KBM-7 (cell line): ENCODE results near the gene ASCL5.
"Not testable (repeated sequence)": the region's sequence is repeated elsewhere in the genome, so short reads cannot be mapped to it uniquely, and the experiment has no call there.

ENCODE experiments used
- DNase-seq: peaks from one replicate; pipeline ENCODE4 v3.0.0-alpha.2; 2015
- in situ Hi-C: fragments of 300-500 bp; cut with MboI; formaldehyde crosslinking; loops from 2 replicates; pipeline ENCODE4 v1.14.3; 2020; ENCODE audit warnings: low sequenced_read_pairs, low pct_unique_long_range_greater_than_20kb, mixed read lengths

Gene ASCL5

GRCh38 chr1:201126832-201127754 lies at the start of gene ASCL5:
Gene ASCL5, minus strand, starts transcription at chr1:201127184. Its CDS starts 11,812 bp downstream, at chr1:201115372.
- DNase-seq, result no peak
- in situ Hi-C loops, result no loop called here

DNA sequence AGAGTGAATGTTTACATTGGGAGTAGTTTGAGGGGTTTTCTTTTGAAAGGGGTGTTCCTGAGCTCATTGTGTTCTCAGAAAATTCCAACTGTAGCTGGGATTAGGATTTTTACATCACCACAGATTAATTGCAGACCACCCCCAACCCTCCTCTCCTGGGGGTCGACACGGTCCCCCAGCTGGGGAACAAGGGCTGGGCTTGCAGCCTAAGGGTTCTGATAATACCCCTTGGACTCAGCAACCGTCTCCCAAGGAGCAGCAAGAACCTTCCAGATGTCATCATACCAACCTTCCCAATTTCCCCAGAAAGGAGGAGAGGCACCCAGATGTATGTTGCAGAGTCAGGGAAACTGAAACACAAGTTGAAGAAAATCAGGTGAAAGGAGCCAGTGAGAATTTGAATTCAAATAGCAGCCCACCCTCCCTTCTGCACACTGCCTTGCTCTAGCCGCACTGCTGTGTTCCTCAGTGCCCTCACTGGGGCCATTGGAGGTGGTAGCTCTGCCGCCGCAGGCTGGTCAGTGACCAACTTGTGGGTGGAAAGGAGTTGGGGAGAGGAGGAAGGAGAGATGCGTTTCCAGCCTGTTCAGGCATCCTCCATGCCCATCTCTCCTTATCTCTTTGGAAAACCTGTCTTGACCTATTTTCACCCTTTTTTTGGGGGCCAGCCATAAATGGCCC lies 49.0 kb upstream of the ASCL5 start:
- DNase-seq, result no peak
- in situ Hi-C loops, result no loop called here

DNA sequence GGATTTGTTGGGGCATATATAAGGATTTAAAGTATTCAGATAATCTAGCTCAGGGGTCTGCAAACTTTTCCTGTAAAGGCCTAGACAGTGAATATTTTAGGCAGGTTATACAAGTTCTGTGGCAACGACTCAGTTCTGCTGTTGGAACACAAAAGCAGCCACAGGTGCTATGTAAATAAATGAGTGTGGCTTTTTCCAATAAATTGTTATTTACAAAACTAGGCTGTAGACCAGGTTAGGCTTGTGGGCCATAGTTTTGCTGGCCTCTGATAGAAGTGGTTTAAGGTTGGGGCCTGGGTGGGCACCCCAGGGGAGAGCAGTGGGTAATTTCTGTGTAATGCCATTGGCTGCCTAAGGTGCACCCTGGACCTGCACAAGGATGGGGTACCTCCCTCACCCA lies 46.8 kb upstream of the ASCL5 start:
- DNase-seq, result no peak
- in situ Hi-C loops, result no loop called here

DNA sequence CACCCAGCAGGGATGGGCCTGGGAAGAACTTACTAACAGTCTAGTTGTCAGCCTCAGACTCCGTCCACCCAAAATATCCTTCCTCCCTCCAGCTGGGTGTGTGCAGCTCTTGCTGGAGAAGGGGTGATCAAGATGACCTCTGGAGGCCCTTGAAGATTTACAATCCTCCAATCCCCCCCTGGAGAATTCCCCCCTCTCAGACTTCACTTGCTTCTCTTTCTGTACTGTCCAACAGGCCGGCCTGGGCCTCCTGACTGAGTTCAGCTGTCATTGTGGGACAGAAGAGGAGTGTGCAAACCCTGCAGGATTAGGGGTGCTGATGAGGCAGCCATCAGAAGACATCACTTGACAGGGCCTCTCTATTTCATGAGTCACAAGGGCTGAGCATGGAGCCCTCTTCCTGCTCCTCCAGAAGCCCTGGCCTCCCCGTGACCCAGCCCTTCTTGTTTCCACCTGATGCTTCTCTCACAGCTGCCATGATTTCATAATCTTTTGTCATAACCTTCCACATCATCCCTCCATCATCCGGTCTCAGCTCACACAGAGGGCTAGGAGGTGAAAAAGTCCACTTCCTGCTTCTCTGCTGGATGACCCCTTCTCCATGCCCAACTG lies 46.1 kb upstream of the ASCL5 start:
- in situ Hi-C loops, result no loop called here
- DNase-seq, result no peak

DNA sequence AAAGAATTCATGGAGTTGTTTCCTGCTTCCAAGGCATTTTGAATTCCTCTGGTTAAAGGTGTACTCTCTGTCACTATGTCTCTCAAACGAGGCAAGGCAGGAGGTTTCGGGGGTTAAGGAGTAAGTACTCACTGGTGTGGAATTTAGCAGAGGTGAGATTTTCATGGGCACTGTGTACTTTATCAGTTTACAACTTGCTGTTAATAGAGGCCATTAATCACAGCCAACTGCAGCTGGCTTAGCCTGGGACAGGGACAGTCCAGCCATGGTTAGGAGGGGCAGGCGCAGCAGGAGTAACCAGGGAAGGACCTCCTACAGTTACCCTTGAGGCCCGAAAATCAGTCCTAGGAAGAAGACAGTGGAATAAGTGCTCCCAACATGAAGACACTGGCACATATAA lies 45.3 kb upstream of the ASCL5 start:
- in situ Hi-C loops, result no loop called here
- DNase-seq, result no peak

DNA sequence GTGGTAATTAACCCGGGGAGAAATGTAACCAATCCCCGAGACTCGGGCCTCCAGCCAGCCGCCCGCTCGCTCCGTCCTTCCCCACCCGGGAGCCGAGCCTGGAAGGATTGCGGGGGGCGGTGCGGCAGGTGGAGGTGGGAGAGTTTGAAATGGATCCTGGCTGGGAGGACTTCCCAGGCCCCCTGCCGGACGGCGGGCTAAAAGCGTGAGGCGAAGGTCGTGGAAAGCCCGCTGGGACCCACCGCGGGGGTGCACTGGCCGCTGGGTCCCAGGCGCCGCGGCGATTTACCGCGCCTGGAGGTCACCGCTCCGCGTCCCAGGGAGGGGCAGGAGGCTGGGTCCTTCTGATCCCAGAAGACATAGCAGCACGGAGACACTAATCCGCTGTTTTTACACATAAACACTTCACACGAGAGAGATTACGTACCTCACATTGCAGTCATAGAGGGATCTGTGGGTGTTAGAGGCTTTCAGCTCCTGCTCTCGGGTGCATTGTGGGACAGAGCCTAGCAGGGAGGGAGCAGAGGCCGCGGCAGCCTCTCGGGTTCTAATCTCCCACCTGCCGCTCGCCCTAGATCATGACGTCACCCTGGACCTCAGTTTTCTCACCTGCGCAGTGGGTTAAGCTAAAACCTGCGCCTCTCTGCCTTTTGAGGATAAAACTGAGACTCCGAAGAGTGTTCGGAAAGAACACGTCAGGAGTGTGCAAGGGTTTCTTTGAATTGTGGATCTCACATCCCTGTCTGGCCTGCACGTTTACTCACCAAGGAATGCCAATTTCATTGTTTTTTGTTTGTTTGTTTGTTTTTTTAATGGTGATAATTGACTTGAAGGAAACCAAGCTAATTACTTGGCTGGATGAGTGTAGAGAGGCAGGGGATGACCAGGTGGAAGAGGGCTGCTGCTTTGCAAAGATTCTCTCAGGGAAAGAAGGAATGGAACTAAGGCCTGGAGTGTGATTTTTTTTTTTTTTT lies 44.4 kb upstream of the ASCL5 start:
- DNase-seq, result peak; percentile 36
- in situ Hi-C loops, result no loop called here

DNA sequence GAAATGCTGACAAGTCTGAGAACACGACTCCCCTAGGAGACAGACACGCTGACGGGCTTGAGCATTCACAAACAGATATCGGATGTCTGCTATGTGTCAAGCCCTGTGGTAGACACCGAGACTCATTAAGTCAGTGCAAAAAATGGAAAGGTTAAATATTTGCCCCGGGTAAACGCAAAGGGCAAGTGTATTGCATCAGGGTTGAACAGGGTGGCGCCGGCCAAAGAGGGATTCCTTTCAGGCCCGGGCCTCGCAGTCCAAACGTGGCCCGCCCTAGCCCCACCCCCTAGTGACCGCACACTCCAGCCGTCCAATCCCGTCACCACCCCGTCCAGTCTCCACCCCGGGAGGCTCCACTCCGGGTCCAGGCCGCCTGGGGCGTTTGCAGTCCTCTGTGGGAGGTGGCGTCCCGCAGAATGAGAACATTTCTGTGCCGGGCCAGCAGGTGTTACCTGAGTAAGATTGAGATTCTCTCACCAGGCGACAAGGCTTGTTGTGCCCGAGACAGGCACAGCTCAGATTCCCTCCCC lies 43.6 kb upstream of the ASCL5 start:
- DNase-seq, result peak; percentile 85
- in situ Hi-C loops, result no loop called here

- in situ Hi-C loops, result no loop called here
- no peak for DNase-seq
Measured at GRCh38 chr1:201169971-201170532, 43.1 kb upstream of the ASCL5 start.

DNA sequence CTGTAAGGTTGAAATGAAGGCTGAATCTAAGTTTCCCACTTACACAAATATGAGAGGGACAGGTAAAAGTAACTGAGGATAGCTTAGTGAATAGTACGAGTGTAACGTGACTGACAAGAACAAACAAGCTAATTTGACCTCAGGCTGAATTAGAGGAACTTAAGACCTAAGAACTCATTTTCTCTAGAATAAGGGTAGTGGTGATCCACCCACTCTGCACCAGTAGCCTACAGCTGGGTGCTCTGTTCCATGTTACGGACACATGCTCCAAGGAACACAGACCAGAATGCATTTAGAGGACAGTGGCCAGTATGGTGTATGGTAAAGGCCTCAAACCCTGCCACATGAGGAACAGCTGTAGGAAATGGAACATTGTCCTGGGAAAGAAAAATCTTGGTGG lies 42.2 kb upstream of the ASCL5 start:
- DNase-seq, result no peak
- in situ Hi-C loops, result no loop called here

DNA sequence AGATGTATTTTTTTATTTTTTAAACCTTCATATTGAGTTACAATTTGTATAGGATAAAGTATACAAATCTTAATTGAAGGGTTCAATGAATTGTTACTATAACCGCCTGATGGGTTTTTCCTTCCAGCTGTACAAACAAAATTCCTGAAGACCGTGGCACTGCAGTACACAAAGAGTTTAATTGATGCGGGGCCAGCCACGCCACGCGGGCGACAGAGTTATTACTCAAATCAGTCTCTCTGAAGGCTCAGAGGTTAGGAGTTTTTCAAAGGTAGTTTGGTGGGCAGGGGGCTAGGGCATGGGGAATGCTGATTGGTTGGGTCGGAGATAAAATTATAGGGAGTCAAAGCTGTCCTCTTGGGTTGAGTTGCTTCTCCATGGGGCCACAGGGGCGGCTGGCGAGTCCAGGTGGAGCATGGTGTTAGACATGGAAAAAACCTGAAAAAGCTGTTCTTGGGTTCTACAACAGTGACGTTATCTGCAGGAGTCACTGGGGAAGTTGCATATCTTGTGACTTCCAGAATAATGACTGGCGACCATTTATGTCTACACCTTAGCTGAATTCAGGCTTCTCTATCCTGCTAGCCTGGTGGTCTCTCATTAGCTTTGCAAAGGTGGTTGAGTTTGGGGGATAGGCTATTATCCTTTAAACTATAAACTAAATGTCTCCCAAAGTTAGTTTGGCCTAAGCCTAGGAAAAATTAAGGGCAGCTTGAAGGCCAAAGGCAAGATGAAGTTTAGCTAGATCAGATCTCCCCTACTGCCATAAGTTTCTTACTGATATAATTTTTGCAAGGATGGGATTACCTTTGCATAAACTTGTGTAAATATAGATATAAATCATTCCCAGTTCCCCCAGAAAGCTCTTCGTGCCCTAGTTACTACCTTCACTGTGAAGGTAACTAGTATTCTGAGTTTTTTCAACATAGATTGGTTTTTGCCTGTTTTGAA lies 40.3 kb upstream of the ASCL5 start:
- in situ Hi-C loops, result no loop called here
- no peak for DNase-seq

DNA sequence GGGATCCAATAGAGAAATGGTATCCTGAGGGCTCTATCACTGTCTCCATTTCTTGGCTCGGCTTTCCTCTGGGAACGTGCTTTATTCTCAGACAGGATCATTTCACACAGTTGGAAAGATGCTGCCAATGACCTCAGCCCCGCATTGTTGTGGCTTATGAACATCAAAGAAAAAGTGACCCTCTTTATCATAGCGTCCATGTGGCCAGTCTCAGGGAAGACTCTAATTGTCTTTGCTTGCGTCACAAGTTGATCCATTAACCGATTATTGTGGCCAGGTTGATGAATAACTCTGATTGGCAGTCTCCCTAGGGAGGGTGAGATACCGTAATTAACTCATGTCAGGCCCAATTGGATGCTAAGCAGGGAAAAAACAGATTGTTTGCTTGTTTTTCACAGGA lies 37.7 kb upstream of the ASCL5 start:
- DNase-seq, result no peak
- in situ Hi-C loops, result no loop called here

DNA sequence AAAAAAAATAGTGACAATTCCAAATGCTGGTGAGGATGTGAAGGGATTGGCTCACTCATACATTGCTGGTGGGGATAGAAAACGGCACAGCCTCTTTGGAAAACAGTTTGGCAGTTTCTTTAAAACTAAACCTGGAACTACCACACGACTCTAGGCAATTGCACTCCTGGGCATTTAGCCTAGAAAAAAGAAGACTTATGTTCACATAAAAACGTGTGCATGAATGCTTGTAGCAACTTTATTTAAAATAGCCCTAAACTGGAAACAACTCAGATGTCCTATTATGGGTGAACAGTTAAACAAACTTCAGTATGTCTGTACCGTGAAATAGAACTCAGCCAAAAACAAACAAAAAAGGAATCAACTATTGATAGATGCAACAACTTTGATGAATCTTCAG lies 36.7 kb upstream of the ASCL5 start:
- DNase-seq, result no peak
- in situ Hi-C loops, result no loop called here

- DNase-seq, in situ Hi-C loops: not testable (repeated sequence)
Measured at GRCh38 chr1:201163036-201163435, 36.1 kb upstream of the ASCL5 start.

GRCh38 chr1:201157949-201158348 lies 31.0 kb upstream of the ASCL5 start:
- DNase-seq, result no peak
- in situ Hi-C loops, result no loop called here

GRCh38 chr1:201156819-201157218 lies 29.8 kb upstream of the ASCL5 start:
- in situ Hi-C loops, result no loop called here
- DNase-seq, result no peak

- no peak for DNase-seq
- in situ Hi-C loops, result no loop called here
Measured at GRCh38 chr1:201156346-201156745, 29.4 kb upstream of the ASCL5 start.

DNA sequence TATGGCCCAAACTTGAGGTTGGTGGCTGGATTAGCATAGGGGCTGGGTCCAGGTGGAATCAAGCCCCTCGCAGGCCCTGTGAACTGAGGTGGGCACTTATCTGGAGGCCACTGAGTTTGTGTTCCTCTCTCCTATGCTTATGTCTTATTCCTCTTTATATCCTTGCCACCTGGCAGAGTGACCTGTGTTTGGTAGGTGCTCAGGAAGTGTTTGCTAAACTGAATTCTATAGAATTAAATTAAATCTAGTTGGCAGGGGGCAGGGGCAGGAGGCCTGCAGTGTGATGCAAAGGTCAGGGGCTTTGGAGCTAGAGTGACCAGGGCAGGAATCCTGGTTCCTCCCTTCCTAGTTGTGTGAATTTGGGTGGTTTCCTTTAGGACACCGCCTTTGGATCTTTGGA lies 28.4 kb upstream of the ASCL5 start:
- DNase-seq, result no peak
- in situ Hi-C loops, result no loop called here
